GM23338 (cell line): ENCODE data around the gene APOL1. TPM values are rescaled to one million over a fixed set of nuclear protein-coding genes. Genes with fewer than 3 reads are reported as not detected.

Source experiments
- ATAC-seq: fragments of 200-7000 bp; cut with Tn5 transposase; 3 replicates; pipeline ENCODE4 v1.9.1; 2020
- DNase-seq: peaks from one replicate; pipeline ENCODE4 v3.0.0-alpha.2; 2015; ENCODE audit warnings: low spot score
- H2AFZ ChIP-seq: fragments of 200-600 bp; sonication (generic); 2 replicates; pipeline ENCODE4 v1.8.0; 2016; ENCODE audit warnings: antibody characterized with exemption, mild to moderate bottlenecking, moderate library complexity
- H3F3A ChIP-seq: fragments of 200-600 bp; sonication (generic); replicated peaks from 2 replicates; pipeline ENCODE4 v1.8.0; 2017; ENCODE audit warnings: antibody characterized with exemption, mixed run types, low read depth
- H3K27ac ChIP-seq: fragments of 200-600 bp; sonication (generic); 2 replicates; pipeline ENCODE4 v1.6.1; 2016; ENCODE audit warnings: low read depth
- H3K27me3 ChIP-seq: fragments of 200-600 bp; sonication (generic); 2 replicates; pipeline ENCODE4 v1.8.0; 2016; ENCODE audit warnings: mild to moderate bottlenecking, mixed run types, moderate library complexity; ENCODE audit not compliant: insufficient read depth
- H3K36me3 ChIP-seq: fragments of 200-600 bp; sonication (generic); 2 replicates; pipeline ENCODE4 v1.8.0; 2016; ENCODE audit warnings: mild to moderate bottlenecking; ENCODE audit not compliant: insufficient read depth
- H3K4me1 ChIP-seq: fragments of 200-600 bp; sonication (generic); 2 replicates; pipeline ENCODE4 v1.8.0; 2016; ENCODE audit warnings: mild to moderate bottlenecking, moderate library complexity; ENCODE audit not compliant: insufficient read depth
- H3K4me2 ChIP-seq: fragments of 200-600 bp; sonication (generic); 2 replicates; pipeline ENCODE4 v1.7.1; 2017; ENCODE audit warnings: mixed run types
- H3K4me3 ChIP-seq: fragments of 200-600 bp; sonication (generic); 2 replicates; pipeline ENCODE4 v1.6.1; 2016; ENCODE audit warnings: mixed run types
- H3K79me2 ChIP-seq: fragments of 200-600 bp; sonication (generic); replicated peaks from 2 replicates; pipeline ENCODE4 v1.8.0; 2017; ENCODE audit warnings: mild to moderate bottlenecking; ENCODE audit not compliant: insufficient read depth
- H3K9me2 ChIP-seq: fragments of 200-600 bp; sonication (generic); 2 replicates; pipeline ENCODE4 v1.8.0; 2017; ENCODE audit not compliant: insufficient read depth
- H4K20me1 ChIP-seq: fragments of 200-600 bp; sonication (generic); replicated peaks from 2 replicates; pipeline ENCODE4 v1.8.0; 2017; ENCODE audit warnings: mild to moderate bottlenecking; ENCODE audit not compliant: insufficient read depth
- H3K27ac Mint-ChIP-seq: 2 replicates; pipeline ENCODE4 v1.8.0; 2020; ENCODE audit warnings: inconsistent platforms, mild to moderate bottlenecking, moderate library complexity, mixed read lengths
- H3K27me3 Mint-ChIP-seq: 3 replicates; pipeline ENCODE4 v1.8.0; 2022; ENCODE audit warnings: low read depth, mild to moderate bottlenecking, moderate library complexity, mixed read lengths, inconsistent platforms; ENCODE audit not compliant: insufficient read depth, poor library complexity
- H3K36me3 Mint-ChIP-seq: 3 replicates; pipeline ENCODE4 v1.8.0; 2021; ENCODE audit warnings: low read depth, mild to moderate bottlenecking, inconsistent platforms, moderate library complexity, mixed read lengths
- H3K4me1 Mint-ChIP-seq: 3 replicates; pipeline ENCODE4 v1.8.0; 2020; ENCODE audit warnings: mild to moderate bottlenecking, inconsistent platforms, mixed read lengths
- H3K4me3 Mint-ChIP-seq: 3 replicates; pipeline ENCODE4 v1.8.0; 2021; ENCODE audit warnings: moderate library complexity, mild to moderate bottlenecking, inconsistent platforms, mixed read lengths
- H3K9me3 Mint-ChIP-seq: 3 replicates; pipeline ENCODE4 v1.8.0; 2020; ENCODE audit warnings: moderate library complexity, mild to moderate bottlenecking, inconsistent platforms, mixed read lengths
- CREB1 ChIP-seq: fragments of 250-450 bp; sonication (Bioruptor Pico); IDR thresholded peaks from 2 replicates; pipeline ENCODE4 v1.5.0; 2020; ENCODE audit warnings: low read depth, mild to moderate bottlenecking, moderate library complexity
- EZH2 ChIP-seq: fragments of 200-600 bp; sonication (generic); IDR thresholded peaks from one replicate; pipeline ENCODE4 v1.8.0; 2017; ENCODE audit warnings: antibody characterized with exemption, mild to moderate bottlenecking, low read depth; ENCODE audit not compliant: unreplicated experiment
- EZH2phosphoT487 ChIP-seq: fragments of 200-600 bp; sonication (generic); IDR thresholded peaks from one replicate; pipeline ENCODE4 v1.8.1; 2018; ENCODE audit warnings: antibody characterized with exemption; ENCODE audit not compliant: unreplicated experiment
- JUNB ChIP-seq: IDR thresholded peaks from one replicate; pipeline ENCODE4 v1.6.1; 2016; ENCODE audit warnings: antibody characterized with exemption; ENCODE audit not compliant: unreplicated experiment
- NANOG ChIP-seq: IDR thresholded peaks from 2 replicates; pipeline ENCODE4 v1.6.1; 2016; ENCODE audit warnings: antibody characterized with exemption, borderline replicate concordance
- POLR2AphosphoS5 ChIP-seq: IDR thresholded peaks from 2 replicates; pipeline ENCODE4 v1.6.1; 2016; ENCODE audit warnings: antibody characterized with exemption, low read depth
- STAT1 ChIP-seq: IDR thresholded peaks from one replicate; pipeline ENCODE4 v1.6.1; 2016; ENCODE audit warnings: antibody characterized with exemption; ENCODE audit not compliant: unreplicated experiment
- ZNF331 ChIP-seq: fragments of 250-450 bp; sonication (Bioruptor Pico); IDR thresholded peaks from 2 replicates; pipeline ENCODE4 v1.5.0; 2020; ENCODE audit warnings: low read depth, mild to moderate bottlenecking, moderate library complexity
- polyA plus RNA-seq: library from polyadenylated mRNA; unstranded; fragments of >200 nt; fragmentation: Nextera tagmentation; extraction: Ambion mirVana; gene quantifications from 2 replicates; pipeline ENCODE4 v1.2.1, GENCODE V29; 2016
- total RNA-seq: library from RNA; depleted of rRNA; stranded (reverse); fragments of >200 nt; shearing (Covaris generic); gene quantifications from 2 replicates; pipeline ENCODE4 v1.2.3, GENCODE V29; 2014
- TF ChIP-seq, protein P1 (sequence below): IDR thresholded peaks from 2 replicates; pipeline ENCODE4 v1.6.1; 2016; ENCODE audit warnings: antibody characterized with exemption
- TF ChIP-seq, protein P2 (sequence below), 2 experiments: fragments of 200-600 bp in 1 of 2; sonication (generic) in 1 of 2; conservative IDR thresholded peaks; 2 replicates each; pipeline versions ENCODE4 v1.5.1 to v1.6.1; 2016 to 2017; ENCODE audit warnings: antibody characterized with exemption in 2 of 2, low read depth in 2 of 2, mild to moderate bottlenecking in 2 of 2, moderate library complexity in 1 of 2
- TF ChIP-seq, protein P3 (sequence below): fragments of 250-450 bp; sonication (Bioruptor Pico); IDR thresholded peaks from 2 replicates; pipeline ENCODE4 v1.5.0; 2020; ENCODE audit warnings: mild to moderate bottlenecking, moderate library complexity
- TF ChIP-seq, protein P4 (sequence below): IDR thresholded peaks from one replicate; pipeline ENCODE4 v1.6.1; 2018; ENCODE audit warnings: antibody characterized with exemption; ENCODE audit not compliant: unreplicated experiment

The APOL1 gene
- total and polyA plus RNA-seq, 2 experiments from 2014 or later, result 0.11 TPM; not detected in 1

DNA sequence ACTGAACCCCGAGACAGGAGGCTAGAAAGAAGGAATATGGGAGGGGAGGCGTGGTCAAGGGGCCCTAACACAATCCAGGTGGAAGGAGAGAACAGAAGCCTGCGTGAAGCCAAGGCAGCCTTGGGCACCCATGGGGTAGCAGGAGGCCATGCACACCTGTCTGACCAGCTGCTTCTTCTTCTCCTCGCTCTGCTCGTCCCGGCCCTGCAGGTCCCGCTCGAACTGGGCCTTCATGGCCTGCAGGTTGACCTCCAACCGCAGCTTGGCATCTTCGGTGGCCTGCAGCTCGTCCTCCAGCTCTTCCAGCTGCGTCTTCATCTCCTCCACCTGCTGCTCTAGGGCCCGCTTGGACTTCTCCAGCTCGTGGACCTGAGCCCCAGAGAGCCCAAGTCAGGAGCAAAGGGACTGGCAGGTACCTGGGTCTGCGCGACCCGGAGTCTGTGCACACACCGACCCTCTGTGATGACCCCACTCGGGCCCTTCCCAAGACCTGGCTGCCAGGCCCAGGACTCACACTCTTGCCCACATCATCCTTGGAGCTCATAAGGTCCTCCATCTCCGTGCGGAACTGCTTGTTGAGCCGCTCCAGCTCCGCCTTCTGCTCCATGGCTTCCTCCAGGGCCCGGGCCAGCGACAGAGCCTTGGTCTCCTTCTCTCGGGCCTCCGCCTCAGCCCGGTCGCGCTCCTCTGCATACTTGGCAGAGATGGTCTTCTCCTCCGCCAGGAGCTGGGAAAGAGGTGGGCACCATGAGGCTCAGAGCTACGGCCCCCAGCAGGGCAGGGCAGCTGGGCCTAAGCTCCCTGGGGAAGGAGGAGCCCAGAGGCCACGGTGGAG, 35.9 kb downstream of the APOL1 start:
- Mint-ChIP-seq H3K36me3 (peaks cover 93% of the 10 kb centered on the region), H3K27me3 (peaks cover 14% of the 10 kb centered on the region), H3K9me3 (peaks cover 27% of the 10 kb centered on the region), H3K27ac (no peak overlapping the region), H3K4me1 (peaks cover 7% of the 10 kb centered on the region), H3K4me3 (no peak overlapping the region)
- Histone ChIP-seq H3K4me2 (no peak overlapping the region), H3K27ac (no peak overlapping the region), H2AFZ (no peak overlapping the region), H3K4me1 (no peaks in the 10 kb centered on the region), H3K27me3 (no peaks in the 10 kb centered on the region), H3K36me3 (peaks cover 59% of the 10 kb centered on the region), H4K20me1 (no peaks in the 10 kb centered on the region; the same call in none of the 2 replicates), H3F3A (peaks cover 11% of the 10 kb centered on the region; the same call in 1 of the 2 replicates), H3K4me3 (no peak overlapping the region), H3K9me2 (0 out of 2 replicates have a peak, but pooled peaks cover 4% of the 10 kb centered on the region), H3K79me2 (no peaks in the 10 kb centered on the region)
- TF ChIP-seq STAT1 (no peak), ZNF331 (no peak), POLR2AphosphoS5 (no peak; the same call in 1 of the 2 replicates), NANOG (no peak), CREB1 (CRISPR knock-in tag) (no peak), EZH2phosphoT487 (no peak), EZH2 (no peak), JUNB (no peak)
- TF ChIP-seq, protein P1, sequence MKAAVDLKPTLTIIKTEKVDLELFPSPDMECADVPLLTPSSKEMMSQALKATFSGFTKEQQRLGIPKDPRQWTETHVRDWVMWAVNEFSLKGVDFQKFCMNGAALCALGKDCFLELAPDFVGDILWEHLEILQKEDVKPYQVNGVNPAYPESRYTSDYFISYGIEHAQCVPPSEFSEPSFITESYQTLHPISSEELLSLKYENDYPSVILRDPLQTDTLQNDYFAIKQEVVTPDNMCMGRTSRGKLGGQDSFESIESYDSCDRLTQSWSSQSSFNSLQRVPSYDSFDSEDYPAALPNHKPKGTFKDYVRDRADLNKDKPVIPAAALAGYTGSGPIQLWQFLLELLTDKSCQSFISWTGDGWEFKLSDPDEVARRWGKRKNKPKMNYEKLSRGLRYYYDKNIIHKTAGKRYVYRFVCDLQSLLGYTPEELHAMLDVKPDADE, result no peak
- TF ChIP-seq, protein P2, sequence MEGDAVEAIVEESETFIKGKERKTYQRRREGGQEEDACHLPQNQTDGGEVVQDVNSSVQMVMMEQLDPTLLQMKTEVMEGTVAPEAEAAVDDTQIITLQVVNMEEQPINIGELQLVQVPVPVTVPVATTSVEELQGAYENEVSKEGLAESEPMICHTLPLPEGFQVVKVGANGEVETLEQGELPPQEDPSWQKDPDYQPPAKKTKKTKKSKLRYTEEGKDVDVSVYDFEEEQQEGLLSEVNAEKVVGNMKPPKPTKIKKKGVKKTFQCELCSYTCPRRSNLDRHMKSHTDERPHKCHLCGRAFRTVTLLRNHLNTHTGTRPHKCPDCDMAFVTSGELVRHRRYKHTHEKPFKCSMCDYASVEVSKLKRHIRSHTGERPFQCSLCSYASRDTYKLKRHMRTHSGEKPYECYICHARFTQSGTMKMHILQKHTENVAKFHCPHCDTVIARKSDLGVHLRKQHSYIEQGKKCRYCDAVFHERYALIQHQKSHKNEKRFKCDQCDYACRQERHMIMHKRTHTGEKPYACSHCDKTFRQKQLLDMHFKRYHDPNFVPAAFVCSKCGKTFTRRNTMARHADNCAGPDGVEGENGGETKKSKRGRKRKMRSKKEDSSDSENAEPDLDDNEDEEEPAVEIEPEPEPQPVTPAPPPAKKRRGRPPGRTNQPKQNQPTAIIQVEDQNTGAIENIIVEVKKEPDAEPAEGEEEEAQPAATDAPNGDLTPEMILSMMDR (conservative IDR thresholded peaks at IDR 0.05; ENCODE audit: low read depth in 2 of 2), result no peak
- TF ChIP-seq, protein P3, sequence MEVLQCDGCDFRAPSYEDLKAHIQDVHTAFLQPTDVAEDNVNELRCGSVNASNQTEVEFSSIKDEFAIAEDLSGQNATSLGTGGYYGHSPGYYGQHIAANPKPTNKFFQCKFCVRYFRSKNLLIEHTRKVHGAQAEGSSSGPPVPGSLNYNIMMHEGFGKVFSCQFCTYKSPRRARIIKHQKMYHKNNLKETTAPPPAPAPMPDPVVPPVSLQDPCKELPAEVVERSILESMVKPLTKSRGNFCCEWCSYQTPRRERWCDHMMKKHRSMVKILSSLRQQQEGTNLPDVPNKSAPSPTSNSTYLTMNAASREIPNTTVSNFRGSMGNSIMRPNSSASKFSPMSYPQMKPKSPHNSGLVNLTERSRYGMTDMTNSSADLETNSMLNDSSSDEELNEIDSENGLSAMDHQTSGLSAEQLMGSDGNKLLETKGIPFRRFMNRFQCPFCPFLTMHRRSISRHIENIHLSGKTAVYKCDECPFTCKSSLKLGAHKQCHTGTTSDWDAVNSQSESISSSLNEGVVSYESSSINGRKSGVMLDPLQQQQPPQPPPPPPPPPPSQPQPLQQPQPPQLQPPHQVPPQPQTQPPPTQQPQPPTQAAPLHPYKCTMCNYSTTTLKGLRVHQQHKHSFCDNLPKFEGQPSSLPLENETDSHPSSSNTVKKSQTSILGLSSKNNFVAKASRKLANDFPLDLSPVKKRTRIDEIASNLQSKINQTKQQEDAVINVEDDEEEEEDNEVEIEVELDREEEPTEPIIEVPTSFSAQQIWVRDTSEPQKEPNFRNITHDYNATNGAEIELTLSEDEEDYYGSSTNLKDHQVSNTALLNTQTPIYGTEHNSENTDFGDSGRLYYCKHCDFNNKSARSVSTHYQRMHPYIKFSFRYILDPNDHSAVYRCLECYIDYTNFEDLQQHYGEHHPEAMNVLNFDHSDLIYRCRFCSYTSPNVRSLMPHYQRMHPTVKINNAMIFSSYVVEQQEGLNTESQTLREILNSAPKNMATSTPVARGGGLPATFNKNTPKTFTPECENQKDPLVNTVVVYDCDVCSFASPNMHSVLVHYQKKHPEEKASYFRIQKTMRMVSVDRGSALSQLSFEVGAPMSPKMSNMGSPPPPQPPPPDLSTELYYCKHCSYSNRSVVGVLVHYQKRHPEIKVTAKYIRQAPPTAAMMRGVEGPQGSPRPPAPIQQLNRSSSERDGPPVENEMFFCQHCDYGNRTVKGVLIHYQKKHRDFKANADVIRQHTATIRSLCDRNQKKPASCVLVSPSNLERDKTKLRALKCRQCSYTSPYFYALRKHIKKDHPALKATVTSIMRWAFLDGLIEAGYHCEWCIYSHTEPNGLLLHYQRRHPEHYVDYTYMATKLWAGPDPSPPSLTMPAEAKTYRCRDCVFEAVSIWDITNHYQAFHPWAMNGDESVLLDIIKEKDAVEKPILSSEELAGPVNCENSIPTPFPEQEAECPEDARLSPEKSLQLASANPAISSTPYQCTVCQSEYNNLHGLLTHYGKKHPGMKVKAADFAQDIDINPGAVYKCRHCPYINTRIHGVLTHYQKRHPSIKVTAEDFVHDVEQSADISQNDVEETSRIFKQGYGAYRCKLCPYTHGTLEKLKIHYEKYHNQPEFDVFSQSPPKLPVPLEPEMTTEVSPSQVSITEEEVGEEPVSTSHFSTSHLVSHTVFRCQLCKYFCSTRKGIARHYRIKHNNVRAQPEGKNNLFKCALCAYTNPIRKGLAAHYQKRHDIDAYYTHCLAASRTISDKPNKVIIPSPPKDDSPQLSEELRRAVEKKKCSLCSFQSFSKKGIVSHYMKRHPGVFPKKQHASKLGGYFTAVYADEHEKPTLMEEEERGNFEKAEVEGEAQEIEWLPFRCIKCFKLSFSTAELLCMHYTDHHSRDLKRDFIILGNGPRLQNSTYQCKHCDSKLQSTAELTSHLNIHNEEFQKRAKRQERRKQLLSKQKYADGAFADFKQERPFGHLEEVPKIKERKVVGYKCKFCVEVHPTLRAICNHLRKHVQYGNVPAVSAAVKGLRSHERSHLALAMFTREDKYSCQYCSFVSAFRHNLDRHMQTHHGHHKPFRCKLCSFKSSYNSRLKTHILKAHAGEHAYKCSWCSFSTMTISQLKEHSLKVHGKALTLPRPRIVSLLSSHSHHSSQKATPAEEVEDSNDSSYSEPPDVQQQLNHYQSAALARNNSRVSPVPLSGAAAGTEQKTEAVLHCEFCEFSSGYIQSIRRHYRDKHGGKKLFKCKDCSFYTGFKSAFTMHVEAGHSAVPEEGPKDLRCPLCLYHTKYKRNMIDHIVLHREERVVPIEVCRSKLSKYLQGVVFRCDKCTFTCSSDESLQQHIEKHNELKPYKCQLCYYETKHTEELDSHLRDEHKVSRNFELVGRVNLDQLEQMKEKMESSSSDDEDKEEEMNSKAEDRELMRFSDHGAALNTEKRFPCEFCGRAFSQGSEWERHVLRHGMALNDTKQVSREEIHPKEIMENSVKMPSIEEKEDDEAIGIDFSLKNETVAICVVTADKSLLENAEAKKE (CRISPR knock-in tag), result no peak
- TF ChIP-seq, protein P4, sequence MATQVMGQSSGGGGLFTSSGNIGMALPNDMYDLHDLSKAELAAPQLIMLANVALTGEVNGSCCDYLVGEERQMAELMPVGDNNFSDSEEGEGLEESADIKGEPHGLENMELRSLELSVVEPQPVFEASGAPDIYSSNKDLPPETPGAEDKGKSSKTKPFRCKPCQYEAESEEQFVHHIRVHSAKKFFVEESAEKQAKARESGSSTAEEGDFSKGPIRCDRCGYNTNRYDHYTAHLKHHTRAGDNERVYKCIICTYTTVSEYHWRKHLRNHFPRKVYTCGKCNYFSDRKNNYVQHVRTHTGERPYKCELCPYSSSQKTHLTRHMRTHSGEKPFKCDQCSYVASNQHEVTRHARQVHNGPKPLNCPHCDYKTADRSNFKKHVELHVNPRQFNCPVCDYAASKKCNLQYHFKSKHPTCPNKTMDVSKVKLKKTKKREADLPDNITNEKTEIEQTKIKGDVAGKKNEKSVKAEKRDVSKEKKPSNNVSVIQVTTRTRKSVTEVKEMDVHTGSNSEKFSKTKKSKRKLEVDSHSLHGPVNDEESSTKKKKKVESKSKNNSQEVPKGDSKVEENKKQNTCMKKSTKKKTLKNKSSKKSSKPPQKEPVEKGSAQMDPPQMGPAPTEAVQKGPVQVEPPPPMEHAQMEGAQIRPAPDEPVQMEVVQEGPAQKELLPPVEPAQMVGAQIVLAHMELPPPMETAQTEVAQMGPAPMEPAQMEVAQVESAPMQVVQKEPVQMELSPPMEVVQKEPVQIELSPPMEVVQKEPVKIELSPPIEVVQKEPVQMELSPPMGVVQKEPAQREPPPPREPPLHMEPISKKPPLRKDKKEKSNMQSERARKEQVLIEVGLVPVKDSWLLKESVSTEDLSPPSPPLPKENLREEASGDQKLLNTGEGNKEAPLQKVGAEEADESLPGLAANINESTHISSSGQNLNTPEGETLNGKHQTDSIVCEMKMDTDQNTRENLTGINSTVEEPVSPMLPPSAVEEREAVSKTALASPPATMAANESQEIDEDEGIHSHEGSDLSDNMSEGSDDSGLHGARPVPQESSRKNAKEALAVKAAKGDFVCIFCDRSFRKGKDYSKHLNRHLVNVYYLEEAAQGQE, result no peak
- DNase-seq (no peak), ATAC-seq (no peak)
